ENCODE data around the gene CPZ. TPM values are rescaled to one million over a fixed set of nuclear protein-coding genes. Genes with fewer than 3 reads are reported as not detected.

Gene CPZ
- total RNA-seq, 3 donors from 2014 or later: 2.9 to 13.4 (median 7.5) TPM

GRCh38 chr4:8547912-8548730, 44.4 kb upstream of the CPZ start:
- Histone ChIP-seq H3K4me3 (no peak overlapping the region), H3K36me3 (no peaks in the 10 kb centered on the region), H3K9me3 (no peaks in the 10 kb centered on the region), H3K27me3 (no peaks in the 10 kb centered on the region), H3K27ac (no peak overlapping the region), H3K4me1 (no peaks in the 10 kb centered on the region)
- TF ChIP-seq CTCF (IDR thresholded peaks at IDR 0.05) (no peak), POLR2A (IDR thresholded peaks at IDR 0.05) (no peak)
- intact Hi-C loops (cut with DNase I; ENCODE audit: low total_unique reads): no loop called here
- no peak for DNase-seq (ENCODE audit: low spot score in 2 of 2)

GRCh38 chr4:8548731-8549351, 43.7 kb upstream of the CPZ start:
- no peaks in the 10 kb centered on the region for H3K9me3 ChIP-seq
- no peaks in the 10 kb centered on the region for H3K4me1 ChIP-seq
- intact Hi-C loops (cut with DNase I; ENCODE audit: low total_unique reads): no loop called here
- no peaks in the 10 kb centered on the region for H3K36me3 ChIP-seq
- H3K27me3 ChIP-seq: no peaks in the 10 kb centered on the region
- no peak for DNase-seq (ENCODE audit: low spot score in 2 of 2)
- no peak overlapping the region for H3K4me3 ChIP-seq
- TF ChIP-seq POLR2AphosphoS5 (IDR thresholded peaks at IDR 0.05) (no peak), POLR2A (IDR thresholded peaks at IDR 0.05) (no peak), CTCF (IDR thresholded peaks at IDR 0.05) (no peak)
- no peak overlapping the region for H3K27ac ChIP-seq

- Histone ChIP-seq H3K27ac (no peak overlapping the region), H3K36me3 (no peaks in the 10 kb centered on the region), H3K4me3 (no peak overlapping the region), H3K4me1 (no peaks in the 10 kb centered on the region), H3K9me3 (no peaks in the 10 kb centered on the region), H3K27me3 (no peaks in the 10 kb centered on the region)
- no peak for DNase-seq (ENCODE audit: low spot score in 2 of 2)
- TF ChIP-seq POLR2A (IDR thresholded peaks at IDR 0.05): no peak
- intact Hi-C loops (cut with DNase I; ENCODE audit: low total_unique reads): no loop called here
These were observed 43.1 kb upstream of the CPZ start for GRCh38 chr4:8549352-8549931.

GRCh38 chr4:8550691-8551090, 41.9 kb upstream of the CPZ start:
- TF ChIP-seq POLR2A (IDR thresholded peaks at IDR 0.05): no peak
- TF ChIP-seq CTCF (IDR thresholded peaks at IDR 0.05): no peak
- no peak for TF ChIP-seq POLR2AphosphoS5 (IDR thresholded peaks at IDR 0.05)
- Histone ChIP-seq H3K27me3 (no peaks in the 10 kb centered on the region), H3K27ac (no peak overlapping the region), H3K9me3 (no peaks in the 10 kb centered on the region), H3K36me3 (no peaks in the 10 kb centered on the region), H3K4me3 (no peak overlapping the region), H3K4me1 (no peaks in the 10 kb centered on the region)
- intact Hi-C loops (cut with DNase I; ENCODE audit: low total_unique reads): loop anchor here (1.0 kb wide), 1 partner anchor 24 kb away; no protein-coding TSS in a partner anchor
- DNase-seq (ENCODE audit: low spot score in 2 of 2): no peak

- Histone ChIP-seq H3K4me1 (no peaks in the 10 kb centered on the region), H3K27ac (no peak overlapping the region), H3K4me3 (no peak overlapping the region), H3K27me3 (no peaks in the 10 kb centered on the region), H3K9me3 (no peaks in the 10 kb centered on the region), H3K36me3 (no peaks in the 10 kb centered on the region)
- no peak for TF ChIP-seq CTCF (IDR thresholded peaks at IDR 0.05)
- no peak for DNase-seq (ENCODE audit: low spot score in 2 of 2)
- intact Hi-C loops (cut with DNase I; ENCODE audit: low total_unique reads): no loop called here
These were observed 40.5 kb upstream of the CPZ start for GRCh38 chr4:8552024-8552423.

Data from breast epithelium (tissue), 4 donors.